Measurements from ENCODE around the gene PRLHR.

The PRLHR gene

GRCh38 chr10:118587881-118588651 is 7.4 kb downstream of the PRLHR start:
- no peak for DNase-seq (ENCODE audit: extremely low read depth in 1 of 2, low read depth in 1 of 2)

GRCh38 chr10:118586911-118587310 is 8.5 kb downstream of the PRLHR start:
- no peak for DNase-seq (ENCODE audit: extremely low read depth in 1 of 2, low read depth in 1 of 2)

- no peak for DNase-seq (ENCODE audit: extremely low read depth in 1 of 2, low read depth in 1 of 2)
These were observed 9.7 kb downstream of the PRLHR start for GRCh38 chr10:118585794-118586193.

- no peak for DNase-seq (ENCODE audit: extremely low read depth in 1 of 2, low read depth in 1 of 2)
These were observed 10.2 kb downstream of the PRLHR start for GRCh38 chr10:118585234-118585633.

GRCh38 chr10:118584181-118584954 is 11.1 kb downstream of the PRLHR start:
- no peak for DNase-seq (ENCODE audit: extremely low read depth in 1 of 2, low read depth in 1 of 2)

- no peak for DNase-seq (ENCODE audit: extremely low read depth in 1 of 2, low read depth in 1 of 2)
These were observed 11.8 kb downstream of the PRLHR start for GRCh38 chr10:118583611-118584010.

- DNase-seq (ENCODE audit: extremely low read depth in 1 of 2, low read depth in 1 of 2), result no peak
These were observed 12.9 kb downstream of the PRLHR start for GRCh38 chr10:118582511-118582910.

GRCh38 chr10:118581340-118581739 is 14.1 kb downstream of the PRLHR start:
- DNase-seq (ENCODE audit: extremely low read depth in 1 of 2, low read depth in 1 of 2), result no peak

- DNase-seq (ENCODE audit: extremely low read depth in 1 of 2, low read depth in 1 of 2), result no peak
These were observed 14.7 kb downstream of the PRLHR start for GRCh38 chr10:118580702-118581101.

GRCh38 chr10:118573512-118573911 is 21.9 kb downstream of the PRLHR start:
- no peak for DNase-seq (ENCODE audit: extremely low read depth in 1 of 2, low read depth in 1 of 2)

- no peak for DNase-seq (ENCODE audit: extremely low read depth in 1 of 2, low read depth in 1 of 2)
These were observed 23.0 kb downstream of the PRLHR start for GRCh38 chr10:118572256-118573041.

GRCh38 chr10:118571123-118571522 is 24.3 kb downstream of the PRLHR start:
- no peak for DNase-seq (ENCODE audit: extremely low read depth in 1 of 2, low read depth in 1 of 2)

GRCh38 chr10:118570591-118570990 is 24.9 kb downstream of the PRLHR start:
- no peak for DNase-seq (ENCODE audit: extremely low read depth in 1 of 2, low read depth in 1 of 2)

GRCh38 chr10:118569882-118570252 is 25.6 kb downstream of the PRLHR start:
- no peak for DNase-seq (ENCODE audit: extremely low read depth in 1 of 2, low read depth in 1 of 2)

GRCh38 chr10:118569241-118569881 is 26.1 kb downstream of the PRLHR start:
- no peak for DNase-seq (ENCODE audit: extremely low read depth in 1 of 2, low read depth in 1 of 2)

GRCh38 chr10:118568327-118568848 is 27.1 kb downstream of the PRLHR start:
- no peak for DNase-seq (ENCODE audit: extremely low read depth in 1 of 2, low read depth in 1 of 2)

- DNase-seq (ENCODE audit: extremely low read depth in 1 of 2, low read depth in 1 of 2), result no peak
These were observed 27.7 kb downstream of the PRLHR start for GRCh38 chr10:118567701-118568248.

- DNase-seq (ENCODE audit: extremely low read depth in 1 of 2, low read depth in 1 of 2), result no peak
These were observed 28.5 kb downstream of the PRLHR start for GRCh38 chr10:118566911-118567310.

- no peak for DNase-seq (ENCODE audit: extremely low read depth in 1 of 2, low read depth in 1 of 2)
These were observed 30.0 kb downstream of the PRLHR start for GRCh38 chr10:118565301-118566075.

- DNase-seq (ENCODE audit: extremely low read depth in 1 of 2, low read depth in 1 of 2), result no peak
These were observed 30.8 kb downstream of the PRLHR start for GRCh38 chr10:118564652-118565051.

Measured in stimulated activated CD8-positive, alpha-beta memory T cell treated with anti-CD3 and anti-CD28 coated beads, Interleukin-7, amount 100 ng/mL, for 48 hours (primary cell).